ENCODE data around the gene N4BP2.

N4BP2 gene

DNA sequence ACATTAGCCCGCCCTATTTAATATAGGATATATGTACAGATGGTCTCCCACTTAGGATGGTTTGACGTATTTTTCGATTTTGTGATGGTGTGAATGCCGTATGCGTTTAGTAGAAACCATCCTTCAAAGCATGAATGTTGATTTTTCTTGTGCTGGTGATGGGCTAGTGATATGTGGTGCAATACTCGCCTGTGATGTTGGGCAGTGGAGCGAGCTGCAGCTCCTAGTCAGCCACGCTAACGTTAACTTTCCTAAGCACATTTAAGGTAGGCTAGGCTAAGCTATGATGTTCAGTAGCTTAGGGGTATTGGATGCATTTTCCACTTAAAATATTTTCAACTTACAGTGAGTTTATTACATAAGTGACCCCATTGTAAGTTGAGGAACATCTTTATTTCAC, 103.6 kb downstream of the N4BP2 start:
- no peak for TF ChIP-seq EZH2phosphoT487 (IDR thresholded peaks at IDR 0.05; ENCODE audit: low read length)
- TF ChIP-seq, protein P1, sequence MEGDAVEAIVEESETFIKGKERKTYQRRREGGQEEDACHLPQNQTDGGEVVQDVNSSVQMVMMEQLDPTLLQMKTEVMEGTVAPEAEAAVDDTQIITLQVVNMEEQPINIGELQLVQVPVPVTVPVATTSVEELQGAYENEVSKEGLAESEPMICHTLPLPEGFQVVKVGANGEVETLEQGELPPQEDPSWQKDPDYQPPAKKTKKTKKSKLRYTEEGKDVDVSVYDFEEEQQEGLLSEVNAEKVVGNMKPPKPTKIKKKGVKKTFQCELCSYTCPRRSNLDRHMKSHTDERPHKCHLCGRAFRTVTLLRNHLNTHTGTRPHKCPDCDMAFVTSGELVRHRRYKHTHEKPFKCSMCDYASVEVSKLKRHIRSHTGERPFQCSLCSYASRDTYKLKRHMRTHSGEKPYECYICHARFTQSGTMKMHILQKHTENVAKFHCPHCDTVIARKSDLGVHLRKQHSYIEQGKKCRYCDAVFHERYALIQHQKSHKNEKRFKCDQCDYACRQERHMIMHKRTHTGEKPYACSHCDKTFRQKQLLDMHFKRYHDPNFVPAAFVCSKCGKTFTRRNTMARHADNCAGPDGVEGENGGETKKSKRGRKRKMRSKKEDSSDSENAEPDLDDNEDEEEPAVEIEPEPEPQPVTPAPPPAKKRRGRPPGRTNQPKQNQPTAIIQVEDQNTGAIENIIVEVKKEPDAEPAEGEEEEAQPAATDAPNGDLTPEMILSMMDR (IDR thresholded peaks at IDR 0.05; ENCODE audit: low read length), result no peak
- no peak for TF ChIP-seq EZH2 (optimal IDR thresholded peaks at IDR 0.05; ENCODE audit: low read depth, low read length)
- no peaks in the 10 kb centered on the region for H3F3A ChIP-seq (ENCODE audit: insufficient read depth, low read length)
- H3K9ac ChIP-seq (ENCODE audit: low read length), result no peak overlapping the region
- H3K27me3 ChIP-seq (replicated peaks; ENCODE audit: insufficient read depth, low read length), result no peaks in the 10 kb centered on the region
- H3K79me2 ChIP-seq (ENCODE audit: low read length), result no peaks in the 10 kb centered on the region
- H2AFZ ChIP-seq (ENCODE audit: low read length), result no peak overlapping the region
- no peaks in the 10 kb centered on the region for H3K9me2 ChIP-seq (replicated peaks; ENCODE audit: insufficient read depth, low read length)
- no peaks in the 10 kb centered on the region for H3K9me3 ChIP-seq (replicated peaks; ENCODE audit: insufficient read depth, low read length)
- no peak overlapping the region for H3K4me2 ChIP-seq (ENCODE audit: low read depth, low read length)
- no peak overlapping the region for H3K4me3 ChIP-seq (ENCODE audit: low read length)
- no peak overlapping the region for H3K27ac ChIP-seq (ENCODE audit: low read length)
- H3K36me3 ChIP-seq (replicated peaks; ENCODE audit: insufficient read depth, low read length), result no peaks in the 10 kb centered on the region
- no peak for DNase-seq
- peaks cover 24% of the 10 kb centered on the region; the same call in 1 of the 2 replicates for H3K4me1 ChIP-seq (ENCODE audit: low read length)
- no peaks in the 10 kb centered on the region for H4K20me1 ChIP-seq (ENCODE audit: insufficient read depth, low read length)

DNA sequence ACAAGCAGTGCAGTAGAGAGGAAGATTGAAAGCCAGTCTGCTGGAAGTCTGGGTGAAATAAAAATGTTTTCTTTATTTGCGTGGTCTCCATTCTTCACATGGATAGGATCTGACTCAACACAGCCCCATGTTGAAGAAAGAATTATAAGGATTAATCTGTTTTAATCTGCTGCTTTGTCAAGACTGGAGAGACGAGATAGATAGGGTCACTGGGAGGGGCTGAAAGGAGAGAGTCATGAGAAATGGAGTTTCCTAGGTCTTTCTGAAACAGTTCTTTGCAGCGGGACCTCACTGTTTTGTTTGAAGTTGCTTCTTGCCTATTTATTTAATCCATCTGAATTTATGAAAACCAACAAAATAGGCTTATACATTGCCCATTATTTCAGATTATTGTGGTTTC, 107.8 kb downstream of the N4BP2 start:
- H3K4me3 ChIP-seq (ENCODE audit: low read length), result no peak overlapping the region
- H3K36me3 ChIP-seq (replicated peaks; ENCODE audit: insufficient read depth, low read length), result no peaks in the 10 kb centered on the region
- H3K9me3 ChIP-seq (replicated peaks; ENCODE audit: insufficient read depth, low read length), result no peaks in the 10 kb centered on the region
- no peak overlapping the region for H3K4me2 ChIP-seq (ENCODE audit: low read depth, low read length)
- H3K9ac ChIP-seq (ENCODE audit: low read length), result no peak overlapping the region
- no peaks in the 10 kb centered on the region for H3F3A ChIP-seq (ENCODE audit: insufficient read depth, low read length)
- H3K79me2 ChIP-seq (ENCODE audit: low read length), result no peaks in the 10 kb centered on the region
- no peak overlapping the region for H2AFZ ChIP-seq (ENCODE audit: low read length)
- H3K27ac ChIP-seq (ENCODE audit: low read length), result no peak overlapping the region
- no peak for DNase-seq
- no peaks in the 10 kb centered on the region for H4K20me1 ChIP-seq (ENCODE audit: insufficient read depth, low read length)
- TF ChIP-seq EZH2phosphoT487 (IDR thresholded peaks at IDR 0.05; ENCODE audit: low read length) (no peak), EZH2 (optimal IDR thresholded peaks at IDR 0.05; ENCODE audit: low read depth, low read length) (no peak)
- TF ChIP-seq, protein P1 (IDR thresholded peaks at IDR 0.05; ENCODE audit: low read length), result no peak
- H3K27me3 ChIP-seq (replicated peaks; ENCODE audit: insufficient read depth, low read length), result no peaks in the 10 kb centered on the region
- peaks cover 24% of the 10 kb centered on the region; the same call in 1 of the 2 replicates for H3K4me1 ChIP-seq (ENCODE audit: low read length)
- no peaks in the 10 kb centered on the region for H3K9me2 ChIP-seq (replicated peaks; ENCODE audit: insufficient read depth, low read length)

DNA sequence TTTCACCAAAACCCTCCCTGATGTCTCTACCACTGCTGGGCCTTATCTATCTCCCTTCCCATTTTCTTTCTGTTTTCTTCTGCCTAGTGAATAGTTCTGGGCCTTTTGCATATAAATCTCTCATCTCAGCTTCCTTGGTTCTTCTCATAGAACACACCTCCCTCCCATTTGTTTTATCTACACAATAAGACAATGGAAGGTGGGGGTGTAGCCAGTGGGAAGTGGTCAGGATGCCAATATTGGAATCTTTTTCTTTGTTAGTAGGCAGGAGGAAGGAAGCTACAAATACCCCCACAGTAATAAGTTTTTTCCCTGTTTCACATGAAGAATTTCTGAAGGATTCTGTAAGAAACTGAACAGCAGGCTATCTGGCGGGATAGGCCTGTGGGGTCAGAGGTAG, 109.3 kb downstream of the N4BP2 start:
- H2AFZ ChIP-seq (ENCODE audit: low read length), result no peak overlapping the region
- DNase-seq, result no peak
- peaks cover 15% of the 10 kb centered on the region; the same call in 1 of the 2 replicates for H3K4me1 ChIP-seq (ENCODE audit: low read length)
- H3K9me2 ChIP-seq (replicated peaks; ENCODE audit: insufficient read depth, low read length), result no peaks in the 10 kb centered on the region
- H3K36me3 ChIP-seq (replicated peaks; ENCODE audit: insufficient read depth, low read length), result no peaks in the 10 kb centered on the region
- no peaks in the 10 kb centered on the region for H4K20me1 ChIP-seq (ENCODE audit: insufficient read depth, low read length)
- no peak for TF ChIP-seq EZH2 (optimal IDR thresholded peaks at IDR 0.05; ENCODE audit: low read depth, low read length)
- no peak for TF ChIP-seq EZH2phosphoT487 (IDR thresholded peaks at IDR 0.05; ENCODE audit: low read length)
- TF ChIP-seq, protein P1 (IDR thresholded peaks at IDR 0.05; ENCODE audit: low read length), result no peak
- no peak overlapping the region for H3K27ac ChIP-seq (ENCODE audit: low read length)
- no peak overlapping the region for H3K9ac ChIP-seq (ENCODE audit: low read length)
- no peaks in the 10 kb centered on the region for H3K27me3 ChIP-seq (replicated peaks; ENCODE audit: insufficient read depth, low read length)
- no peak overlapping the region for H3K4me3 ChIP-seq (ENCODE audit: low read length)
- no peak overlapping the region for H3K4me2 ChIP-seq (ENCODE audit: low read depth, low read length)
- H3K9me3 ChIP-seq (replicated peaks; ENCODE audit: insufficient read depth, low read length), result no peaks in the 10 kb centered on the region
- no peaks in the 10 kb centered on the region for H3K79me2 ChIP-seq (ENCODE audit: low read length)
- H3F3A ChIP-seq (ENCODE audit: insufficient read depth, low read length), result no peaks in the 10 kb centered on the region
